Measurements from ENCODE around the gene MUCL1. TPM values are rescaled to one million over a fixed set of nuclear protein-coding genes. Genes with fewer than 3 reads are reported as not detected.

MUCL1 gene
- total RNA-seq, 1 experiment from 2014 or later, result not detected

GRCh38 chr12:54831631-54832030 lies 22.7 kb upstream of the MUCL1 start:
- no peak for DNase-seq
- no peak overlapping the region for H3K56ac ChIP-seq (ENCODE audit: insufficient read length, low read depth, low read length)
- no peak overlapping the region for H2BK120ac ChIP-seq (ENCODE audit: low read depth, low read length, poor library complexity, severe bottlenecking)
- no peak overlapping the region for H4K91ac ChIP-seq (ENCODE audit: insufficient read length, low read depth, low read length)
- H3K36me3 Mint-ChIP-seq (ENCODE audit: insufficient read depth in 1 of 3, low read depth in 3 of 3), result no peaks in the 10 kb centered on the region
- H4K20me1 ChIP-seq (ENCODE audit: control insufficient read depth, insufficient read depth, insufficient read length), result no peaks in the 10 kb centered on the region
- no peak overlapping the region for H3T11ph ChIP-seq (ENCODE audit: low read length)
- H3K9ac ChIP-seq (ENCODE audit: extremely low read depth, insufficient read length, low read length), result no peak overlapping the region
- no peak overlapping the region for H2AK5ac ChIP-seq (ENCODE audit: insufficient read length, low read length)
- no peak overlapping the region for H2BK15ac ChIP-seq (ENCODE audit: low read depth, low read length)
- no peak overlapping the region for H3K4me3 Mint-ChIP-seq
- no peak overlapping the region for H4K8ac ChIP-seq (replicated peaks; ENCODE audit: insufficient read length, low read depth, low read length)
- no peak overlapping the region for H3K18ac ChIP-seq (ENCODE audit: insufficient read length, low read depth, low read length)
- no peak for TF ChIP-seq CTCF (conservative IDR thresholded peaks at IDR 0.05)
- no peaks in the 10 kb centered on the region for H3K9me3 ChIP-seq (ENCODE audit: control insufficient read depth, low read depth, low read length)
- H3K79me2 ChIP-seq (ENCODE audit: insufficient read depth, low read length), result no peaks in the 10 kb centered on the region
- H3K23me2 ChIP-seq (ENCODE audit: insufficient read length, low read depth, low read length, poor library complexity, severe bottlenecking), result no peaks in the 10 kb centered on the region
- no peaks in the 10 kb centered on the region for H3K4me1 Mint-ChIP-seq
- H3K4ac ChIP-seq (ENCODE audit: low read depth, low read length), result no peak overlapping the region
- no peak overlapping the region for H3K27ac Mint-ChIP-seq
- no peak overlapping the region for H3K27ac ChIP-seq (ENCODE audit: insufficient read length, low read depth, low read length)
- H2AFZ ChIP-seq (ENCODE audit: low read length), result no peak overlapping the region
- H3K27me3 Mint-ChIP-seq (ENCODE audit: low read depth), result peaks cover 1% of the 10 kb centered on the region; the same call in 1 of the 2 replicates
- no peaks in the 10 kb centered on the region for H3K9me3 Mint-ChIP-seq
- no peak overlapping the region for H3K23ac ChIP-seq (ENCODE audit: insufficient read length, low read depth, low read length)
- H3K4me2 ChIP-seq (ENCODE audit: insufficient read depth, insufficient read length, low read length), result no peak overlapping the region
- H3K4me1 ChIP-seq (ENCODE audit: insufficient read depth, low read length), result no peaks in the 10 kb centered on the region
- H3K27me3 ChIP-seq (ENCODE audit: insufficient read depth, low read length), result no peaks in the 10 kb centered on the region
- H2BK20ac ChIP-seq (ENCODE audit: low read depth, low read length, poor library complexity, severe bottlenecking), result no peak overlapping the region
- 100% methylated on average over 1 of the region's 1 CpG for WGBS (ENCODE audit: extremely low coverage, insufficient read length, low lambda C conversion rate)
- H3K14ac ChIP-seq (ENCODE audit: insufficient read depth, low read length), result no peak overlapping the region
- no peak overlapping the region for H2BK5ac ChIP-seq (ENCODE audit: insufficient read length, low read length)
- H2BK12ac ChIP-seq (ENCODE audit: insufficient read length, low read depth, low read length), result no peak overlapping the region
- H4K5ac ChIP-seq (ENCODE audit: insufficient read length, low read depth, low read length), result no peak overlapping the region
- H3K79me1 ChIP-seq (ENCODE audit: insufficient read depth, low read depth, low read length, poor library complexity, severe bottlenecking), result no peaks in the 10 kb centered on the region
